ENCODE measurements around the gene CHRM2. TPM values are rescaled to one million over a fixed set of nuclear protein-coding genes. Genes with fewer than 3 reads are reported as not detected.
A peak's percentile ranks its signal among the peaks of the same experiment; 100 is the strongest.

The CHRM2 gene
- polyA plus RNA-seq, 1 of the 3 experiments (the other 2 are of a cell fraction), result 0.23 TPM

DNA sequence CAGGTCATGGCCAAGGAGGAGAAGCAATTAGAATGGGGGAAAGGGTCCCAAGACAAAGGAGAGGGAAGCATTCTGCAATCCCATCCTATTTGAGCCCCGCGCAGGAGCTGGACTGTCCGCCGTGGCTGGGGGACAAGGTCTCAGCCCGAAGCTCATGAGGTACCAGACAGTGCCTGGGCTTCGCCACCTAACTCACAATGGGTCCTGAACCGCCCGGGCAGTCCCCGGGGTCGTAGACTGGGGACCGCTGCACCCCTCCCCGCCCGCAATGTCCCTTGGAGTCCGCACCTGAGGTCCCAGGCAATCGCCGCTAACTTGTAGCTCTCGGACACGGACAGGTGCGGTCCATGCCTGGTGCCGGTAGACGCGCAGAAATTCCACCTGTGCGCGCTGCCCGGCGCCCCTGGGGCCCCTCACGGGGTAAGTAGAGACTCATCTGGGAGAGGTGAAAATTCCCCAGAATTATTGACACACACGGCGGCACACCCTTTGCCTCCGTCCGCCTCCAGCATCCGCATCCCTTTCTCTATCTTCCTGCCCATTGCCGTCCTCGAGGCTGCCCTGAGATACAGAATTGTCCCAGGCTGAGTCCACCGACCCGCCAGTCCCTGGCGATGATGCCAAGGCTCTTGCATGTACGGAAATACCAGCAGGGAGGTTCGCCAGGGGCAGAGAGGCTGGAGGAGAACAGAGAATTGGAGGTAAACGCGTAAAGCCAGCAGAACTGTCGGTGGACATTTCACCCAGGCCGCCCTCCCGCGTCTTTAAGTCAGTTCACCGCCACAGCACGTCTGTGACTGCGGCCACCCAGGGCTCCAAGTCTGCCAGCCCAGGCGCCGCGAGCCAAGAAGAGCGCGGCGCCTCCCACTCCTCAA lies 1.8 kb downstream of the CHRM2 start:
- CTCF ChIA-PET, result interaction anchor here (0.6 to 4.8 kb wide), 12 partner anchors 8 to 1070 kb away, joined by 3 to 14 read pairs (median 4); no protein-coding TSS in a partner anchor
- no peak for TF ChIP-seq RCOR1 (IDR thresholded peaks at IDR 0.05; ENCODE audit: low read length)
- no peak overlapping the region for H3K9ac ChIP-seq

GRCh38 chr7:136870866-136871487 lies 2.5 kb downstream of the CHRM2 start:
- POLR2A ChIA-PET, result no interaction called here
- WGBS (ENCODE audit: low lambda C conversion rate), result 10% methylated on average over 27 of the region's 41 CpGs
- peak; percentile 75 for DNase-seq
- TF ChIP-seq, protein P1, sequence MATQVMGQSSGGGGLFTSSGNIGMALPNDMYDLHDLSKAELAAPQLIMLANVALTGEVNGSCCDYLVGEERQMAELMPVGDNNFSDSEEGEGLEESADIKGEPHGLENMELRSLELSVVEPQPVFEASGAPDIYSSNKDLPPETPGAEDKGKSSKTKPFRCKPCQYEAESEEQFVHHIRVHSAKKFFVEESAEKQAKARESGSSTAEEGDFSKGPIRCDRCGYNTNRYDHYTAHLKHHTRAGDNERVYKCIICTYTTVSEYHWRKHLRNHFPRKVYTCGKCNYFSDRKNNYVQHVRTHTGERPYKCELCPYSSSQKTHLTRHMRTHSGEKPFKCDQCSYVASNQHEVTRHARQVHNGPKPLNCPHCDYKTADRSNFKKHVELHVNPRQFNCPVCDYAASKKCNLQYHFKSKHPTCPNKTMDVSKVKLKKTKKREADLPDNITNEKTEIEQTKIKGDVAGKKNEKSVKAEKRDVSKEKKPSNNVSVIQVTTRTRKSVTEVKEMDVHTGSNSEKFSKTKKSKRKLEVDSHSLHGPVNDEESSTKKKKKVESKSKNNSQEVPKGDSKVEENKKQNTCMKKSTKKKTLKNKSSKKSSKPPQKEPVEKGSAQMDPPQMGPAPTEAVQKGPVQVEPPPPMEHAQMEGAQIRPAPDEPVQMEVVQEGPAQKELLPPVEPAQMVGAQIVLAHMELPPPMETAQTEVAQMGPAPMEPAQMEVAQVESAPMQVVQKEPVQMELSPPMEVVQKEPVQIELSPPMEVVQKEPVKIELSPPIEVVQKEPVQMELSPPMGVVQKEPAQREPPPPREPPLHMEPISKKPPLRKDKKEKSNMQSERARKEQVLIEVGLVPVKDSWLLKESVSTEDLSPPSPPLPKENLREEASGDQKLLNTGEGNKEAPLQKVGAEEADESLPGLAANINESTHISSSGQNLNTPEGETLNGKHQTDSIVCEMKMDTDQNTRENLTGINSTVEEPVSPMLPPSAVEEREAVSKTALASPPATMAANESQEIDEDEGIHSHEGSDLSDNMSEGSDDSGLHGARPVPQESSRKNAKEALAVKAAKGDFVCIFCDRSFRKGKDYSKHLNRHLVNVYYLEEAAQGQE (IDR thresholded peaks at IDR 0.05; ENCODE audit: low read depth, low read length), result no peak
- TF ChIP-seq RCOR1 (IDR thresholded peaks at IDR 0.05; ENCODE audit: low read length) (no peak), USF2 (IDR thresholded peaks at IDR 0.05; ENCODE audit: borderline replicate concordance, low read depth, low read length) (no peak), RAD21 (IDR thresholded peaks at IDR 0.05; ENCODE audit: low read length) (no peak), POLR2AphosphoS5 (IDR thresholded peaks at IDR 0.05; ENCODE audit: low read depth, low read length) (no peak), EP300 (IDR thresholded peaks at IDR 0.05; ENCODE audit: borderline replicate concordance in 1 of 2, low read depth in 1 of 2, low read length in 1 of 2) (no peak), GABPA (IDR thresholded peaks at IDR 0.05; ENCODE audit: low read depth) (no peak), TAF1 (IDR thresholded peaks at IDR 0.05; ENCODE audit: borderline replicate concordance, low read depth, low read length) (no peak), CHD2 (IDR thresholded peaks at IDR 0.05; ENCODE audit: low read length, partially characterized antibody) (no peak), SIN3A (IDR thresholded peaks at IDR 0.05; ENCODE audit: borderline replicate concordance, low read depth, low read length) (no peak), MXI1 (IDR thresholded peaks at IDR 0.05; ENCODE audit: low read depth, low read length) (no peak), RFX5 (IDR thresholded peaks at IDR 0.05; ENCODE audit: low read length) (no peak), USF1 (IDR thresholded peaks at IDR 0.05; ENCODE audit: borderline replicate concordance, low read depth) (no peak), FOXM1 (IDR thresholded peaks at IDR 0.05; ENCODE audit: low read depth) (no peak)
- TF ChIP-seq, protein P2, sequence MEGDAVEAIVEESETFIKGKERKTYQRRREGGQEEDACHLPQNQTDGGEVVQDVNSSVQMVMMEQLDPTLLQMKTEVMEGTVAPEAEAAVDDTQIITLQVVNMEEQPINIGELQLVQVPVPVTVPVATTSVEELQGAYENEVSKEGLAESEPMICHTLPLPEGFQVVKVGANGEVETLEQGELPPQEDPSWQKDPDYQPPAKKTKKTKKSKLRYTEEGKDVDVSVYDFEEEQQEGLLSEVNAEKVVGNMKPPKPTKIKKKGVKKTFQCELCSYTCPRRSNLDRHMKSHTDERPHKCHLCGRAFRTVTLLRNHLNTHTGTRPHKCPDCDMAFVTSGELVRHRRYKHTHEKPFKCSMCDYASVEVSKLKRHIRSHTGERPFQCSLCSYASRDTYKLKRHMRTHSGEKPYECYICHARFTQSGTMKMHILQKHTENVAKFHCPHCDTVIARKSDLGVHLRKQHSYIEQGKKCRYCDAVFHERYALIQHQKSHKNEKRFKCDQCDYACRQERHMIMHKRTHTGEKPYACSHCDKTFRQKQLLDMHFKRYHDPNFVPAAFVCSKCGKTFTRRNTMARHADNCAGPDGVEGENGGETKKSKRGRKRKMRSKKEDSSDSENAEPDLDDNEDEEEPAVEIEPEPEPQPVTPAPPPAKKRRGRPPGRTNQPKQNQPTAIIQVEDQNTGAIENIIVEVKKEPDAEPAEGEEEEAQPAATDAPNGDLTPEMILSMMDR (IDR thresholded peaks at IDR 0.05), result no peak

More for the DNA sequence above, 1.8 kb downstream of the CHRM2 start:
- DNase-seq, result peak; percentile 64
- POLR2A ChIA-PET, result no interaction called here
- H3K9me3 ChIP-seq, result no peaks in the 10 kb centered on the region
- WGBS (ENCODE audit: low lambda C conversion rate), result 6% methylated on average over 43 of the region's 54 CpGs
- H3K36me3 ChIP-seq (replicated peaks in 1 of 2; ENCODE audit: control insufficient read depth in 1 of 2, insufficient read depth in 2 of 2, low read length in 1 of 2), result no peaks in the 10 kb centered on the region
- H3K79me2 ChIP-seq (ENCODE audit: insufficient read depth), result no peaks in the 10 kb centered on the region
- no peaks in the 10 kb centered on the region for H4K20me1 ChIP-seq (ENCODE audit: insufficient read depth)
- H3K27ac ChIP-seq (ENCODE audit: low read depth in 2 of 2, low read length in 1 of 2), result no peak overlapping the region
- peaks cover 43% of the 10 kb centered on the region for H3K27me3 ChIP-seq (ENCODE audit: insufficient read depth)
- H3F3A ChIP-seq (replicated peaks; ENCODE audit: insufficient read depth), result no peaks in the 10 kb centered on the region
- H3K4me2 ChIP-seq, result peak overlapping the region; percentile 86
- peak overlapping the region; percentile 47 to 60 for H3K4me3 ChIP-seq (ENCODE audit: low read depth in 2 of 2, low read length in 1 of 2)
- peaks cover 3 to 32% of the 10 kb centered on the region in 2 experiments; a peak in 2 of 4 replicates for H3K4me1 ChIP-seq (ENCODE audit: control insufficient read depth in 1 of 2, insufficient read depth in 2 of 2, low read depth in 1 of 2, low read length in 1 of 2)
- peak overlapping the region; percentile 85 for H2AFZ ChIP-seq (ENCODE audit: low read depth)
- no peaks in the 10 kb centered on the region; the same call in 1 of the 2 replicates for H3K9me2 ChIP-seq

More at GRCh38 chr7:136870866-136871487, 2.5 kb downstream of the CHRM2 start:
- peak overlapping the region; percentile 86 for H3K4me2 ChIP-seq
- H2AFZ ChIP-seq (ENCODE audit: low read depth), result peak overlapping the region; percentile 85
- H4K20me1 ChIP-seq (ENCODE audit: insufficient read depth), result no peaks in the 10 kb centered on the region
- H3K4me3 ChIP-seq (ENCODE audit: low read depth in 2 of 2, low read length in 1 of 2), result peak overlapping the region; percentile 47 to 60
- CTCF ChIA-PET, result interaction anchor here (0.6 to 4.8 kb wide), 10 partner anchors 13 to 1071 kb away, joined by 3 to 14 read pairs (median 4); no protein-coding TSS in a partner anchor
- H3K79me2 ChIP-seq (ENCODE audit: insufficient read depth), result no peaks in the 10 kb centered on the region
- no peaks in the 10 kb centered on the region for H3F3A ChIP-seq (replicated peaks; ENCODE audit: insufficient read depth)
- no peaks in the 10 kb centered on the region; the same call in 1 of the 2 replicates for H3K9me2 ChIP-seq
- H3K27me3 ChIP-seq (ENCODE audit: insufficient read depth), result peaks cover 43% of the 10 kb centered on the region
- H3K9ac ChIP-seq, result no peak overlapping the region
- H3K4me1 ChIP-seq (ENCODE audit: control insufficient read depth in 1 of 2, insufficient read depth in 2 of 2, low read depth in 1 of 2, low read length in 1 of 2), result peaks cover 3 to 32% of the 10 kb centered on the region in 2 experiments; a peak in 2 of 4 replicates
- H3K36me3 ChIP-seq (replicated peaks in 1 of 2; ENCODE audit: control insufficient read depth in 1 of 2, insufficient read depth in 2 of 2, low read length in 1 of 2), result no peaks in the 10 kb centered on the region
- no peaks in the 10 kb centered on the region for H3K9me3 ChIP-seq
- H3K27ac ChIP-seq (ENCODE audit: low read depth in 2 of 2, low read length in 1 of 2), result no peak overlapping the region
